Stimulated activated naive CD8-positive, alpha-beta T cell treated with anti-CD3 and anti-CD28 coated beads, Interleukin-15, Interleukin-2, amounts not matched to agents 100 ng/mL and 50 ng/mL, for 24 hours (primary cell): ENCODE measurements around the gene GALC.

Source experiments
- H3K27ac Mint-ChIP-seq: one replicate; pipeline ENCODE4 v1.8.0; 2021; ENCODE audit warnings: mild to moderate bottlenecking, mixed read lengths
- H3K27me3 Mint-ChIP-seq: one replicate; pipeline ENCODE4 v1.8.0; 2021; ENCODE audit warnings: mixed read lengths
- H3K36me3 Mint-ChIP-seq: one replicate; pipeline ENCODE4 v1.8.0; 2021; ENCODE audit warnings: low read depth, mixed read lengths
- H3K4me1 Mint-ChIP-seq: one replicate; pipeline ENCODE4 v1.8.0; 2021; ENCODE audit warnings: low read depth, mixed read lengths
- H3K4me3 Mint-ChIP-seq: one replicate; pipeline ENCODE4 v1.8.0; 2021; ENCODE audit warnings: mild to moderate bottlenecking, mixed read lengths
- H3K9me3 Mint-ChIP-seq: one replicate; pipeline ENCODE4 v1.8.0; 2021; ENCODE audit warnings: mixed read lengths

GALC gene

DNA sequence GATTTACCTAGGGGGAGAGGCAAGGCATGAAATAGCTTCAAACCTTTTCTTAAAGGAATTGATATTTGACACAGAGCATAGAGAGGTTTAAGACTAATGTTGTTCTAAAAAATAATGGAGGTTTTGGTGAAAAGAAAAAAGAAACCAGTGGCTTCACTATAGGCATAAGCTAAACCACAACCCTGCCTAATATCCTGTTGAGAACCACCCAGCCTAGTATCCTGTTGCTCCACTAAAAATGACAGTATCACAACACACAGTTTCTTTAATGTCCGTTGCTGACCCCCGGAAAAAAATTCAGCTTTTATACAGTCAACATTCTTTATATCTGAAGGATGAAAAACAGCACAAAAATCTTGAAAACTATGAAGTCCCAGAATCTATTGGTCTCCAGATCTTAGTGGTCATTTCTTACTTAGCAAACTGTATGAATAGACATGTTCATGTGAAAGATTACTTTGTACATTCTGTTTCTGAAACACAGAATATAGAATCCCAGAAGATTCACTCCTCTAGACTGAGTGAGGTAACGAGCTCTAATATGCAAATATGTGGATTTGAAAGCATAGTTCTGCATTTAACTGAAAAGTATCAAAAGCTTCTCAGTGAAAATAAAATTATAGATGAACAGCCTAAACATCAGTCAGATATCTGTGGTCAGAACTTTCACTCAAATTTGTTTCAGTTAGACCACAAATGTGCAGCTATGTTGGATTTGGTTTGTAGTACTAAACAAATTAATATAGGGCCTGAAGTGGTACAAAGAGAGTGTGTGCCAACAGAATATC is 40.5 kb downstream of the GALC start:
- peaks cover 35% of the 10 kb centered on the region for H3K4me1 Mint-ChIP-seq
- no peaks in the 10 kb centered on the region for H3K27me3 Mint-ChIP-seq
- peaks cover 12% of the 10 kb centered on the region for H3K36me3 Mint-ChIP-seq
- peak overlapping the region; percentile 59 for H3K4me3 Mint-ChIP-seq
- no peaks in the 10 kb centered on the region for H3K9me3 Mint-ChIP-seq
- H3K27ac Mint-ChIP-seq, result peak overlapping the region; percentile 71

DNA sequence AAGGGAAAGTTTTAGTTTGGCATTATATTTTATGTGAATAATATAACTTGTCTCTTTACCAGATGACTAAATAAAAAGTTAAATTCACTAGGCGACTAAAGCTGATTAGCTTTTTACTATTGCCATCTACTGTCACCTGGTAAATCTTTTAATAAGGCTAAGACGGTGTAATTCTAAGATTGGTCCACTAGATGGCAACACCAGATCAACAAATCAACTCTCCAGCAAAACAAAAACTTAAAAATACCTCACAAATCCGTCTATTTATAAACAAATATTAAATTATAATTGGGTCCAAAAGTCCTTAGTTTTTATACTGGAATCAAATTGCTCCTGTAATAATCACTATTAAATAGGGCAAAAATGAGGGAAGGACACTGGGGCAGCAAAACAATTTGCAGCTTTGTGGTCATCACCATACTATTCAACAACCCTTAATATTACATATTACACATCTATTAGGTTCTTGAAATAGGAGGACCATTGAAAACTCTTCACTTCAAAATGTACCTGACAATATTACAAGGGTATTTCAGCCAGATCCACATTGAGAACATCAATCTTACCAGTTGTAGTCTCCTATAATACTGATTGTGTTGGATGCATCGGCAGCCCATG is 47.9 kb downstream of the GALC start:
- Mint-ChIP-seq H3K4me1 (no peaks in the 10 kb centered on the region), H3K4me3 (no peak overlapping the region), H3K27me3 (no peaks in the 10 kb centered on the region), H3K27ac (no peak overlapping the region), H3K9me3 (no peaks in the 10 kb centered on the region), H3K36me3 (peaks cover 31% of the 10 kb centered on the region)

GRCh38 chr14:87940894-87941293 is 52.1 kb downstream of the GALC start:
- Mint-ChIP-seq H3K27me3 (no peaks in the 10 kb centered on the region), H3K4me1 (peaks cover 6% of the 10 kb centered on the region), H3K36me3 (peaks cover 38% of the 10 kb centered on the region), H3K9me3 (no peaks in the 10 kb centered on the region), H3K4me3 (no peak overlapping the region), H3K27ac (no peak overlapping the region)

- Mint-ChIP-seq H3K4me3 (no peak overlapping the region), H3K27ac (no peak overlapping the region), H3K27me3 (no peaks in the 10 kb centered on the region), H3K4me1 (peaks cover 6% of the 10 kb centered on the region), H3K9me3 (no peaks in the 10 kb centered on the region), H3K36me3 (peaks cover 36% of the 10 kb centered on the region)
These were observed 52.6 kb downstream of the GALC start for GRCh38 chr14:87940382-87940781.

GRCh38 chr14:87935886-87936285 is 57.1 kb downstream of the GALC start:
- Mint-ChIP-seq H3K36me3 (peaks cover 46% of the 10 kb centered on the region), H3K9me3 (peaks cover 7% of the 10 kb centered on the region), H3K27me3 (no peaks in the 10 kb centered on the region), H3K4me1 (peaks cover 6% of the 10 kb centered on the region), H3K27ac (no peak overlapping the region), H3K4me3 (no peak overlapping the region)

DNA sequence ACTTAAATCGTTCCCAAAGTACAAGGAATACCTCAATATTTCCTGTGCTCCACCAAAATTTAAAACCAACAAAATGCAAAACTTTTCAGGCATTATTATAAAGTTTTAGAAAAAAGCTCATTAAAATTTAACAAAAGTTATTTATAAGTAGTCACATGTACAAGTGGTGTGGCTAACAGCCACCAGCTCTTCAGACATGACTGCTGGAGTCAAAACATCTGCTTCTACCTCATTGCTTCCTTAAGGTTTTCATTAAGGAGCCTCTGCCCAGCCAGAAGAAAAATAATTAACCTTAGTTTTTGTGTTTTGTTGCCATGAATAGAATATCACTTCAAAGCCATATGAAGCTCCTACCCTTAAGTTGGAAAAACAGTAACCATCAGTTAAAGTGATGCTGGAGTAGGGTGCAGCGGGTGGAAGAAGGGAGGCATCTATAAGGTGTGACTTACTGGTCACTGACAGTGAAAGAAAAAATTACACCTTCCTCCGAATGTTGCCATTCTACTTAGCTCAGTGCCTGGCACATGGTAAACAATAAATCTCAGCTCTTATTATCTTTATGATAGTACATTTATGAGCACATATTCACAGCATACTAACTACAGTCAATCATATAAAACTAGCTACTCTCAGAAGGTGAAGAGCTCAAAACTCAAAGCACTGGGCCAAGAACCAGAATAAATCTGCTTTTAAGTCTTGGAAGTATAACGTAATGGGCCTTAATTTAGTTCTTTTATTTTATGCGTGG is 57.7 kb downstream of the GALC start:
- Mint-ChIP-seq H3K4me3 (no peak overlapping the region), H3K9me3 (peaks cover 7% of the 10 kb centered on the region), H3K36me3 (peaks cover 50% of the 10 kb centered on the region)

DNA sequence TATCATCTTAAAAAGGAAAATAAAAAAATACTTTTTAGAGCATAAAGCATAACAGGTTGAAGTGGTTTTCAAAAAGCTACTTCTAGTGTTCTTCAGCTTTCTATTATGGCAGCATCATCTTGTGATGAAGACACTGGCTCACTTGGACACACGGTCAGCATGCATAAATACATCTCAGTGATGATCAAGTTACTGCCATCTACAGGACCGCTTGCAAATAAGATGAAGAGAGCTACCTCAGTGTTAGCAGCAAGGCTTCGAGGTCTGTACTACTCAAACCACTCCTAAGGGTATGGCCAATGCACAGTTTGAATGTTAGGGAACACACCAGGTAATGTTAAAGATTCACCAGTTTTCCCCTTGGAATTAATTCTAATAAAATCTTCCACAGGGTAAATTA is 58.8 kb downstream of the GALC start:
- Mint-ChIP-seq H3K36me3 (peaks cover 51% of the 10 kb centered on the region), H3K4me1 (peaks cover 6% of the 10 kb centered on the region), H3K27me3 (no peaks in the 10 kb centered on the region), H3K4me3 (no peak overlapping the region), H3K27ac (no peak overlapping the region), H3K9me3 (peaks cover 7% of the 10 kb centered on the region)

More for the DNA sequence above, 57.7 kb downstream of the GALC start:
- Mint-ChIP-seq H3K4me1 (peaks cover 6% of the 10 kb centered on the region), H3K27me3 (no peaks in the 10 kb centered on the region), H3K27ac (no peak overlapping the region)

- H3K27ac Mint-ChIP-seq, result no peak overlapping the region
- H3K27me3 Mint-ChIP-seq, result peaks cover 5% of the 10 kb centered on the region
- no peaks in the 10 kb centered on the region for H3K4me1 Mint-ChIP-seq
- no peak overlapping the region for H3K4me3 Mint-ChIP-seq
- H3K9me3 Mint-ChIP-seq, result peaks cover 20% of the 10 kb centered on the region
- H3K36me3 Mint-ChIP-seq, result no peaks in the 10 kb centered on the region
These were observed 76.1 kb downstream of the GALC start for GRCh38 chr14:87916886-87917275.

DNA sequence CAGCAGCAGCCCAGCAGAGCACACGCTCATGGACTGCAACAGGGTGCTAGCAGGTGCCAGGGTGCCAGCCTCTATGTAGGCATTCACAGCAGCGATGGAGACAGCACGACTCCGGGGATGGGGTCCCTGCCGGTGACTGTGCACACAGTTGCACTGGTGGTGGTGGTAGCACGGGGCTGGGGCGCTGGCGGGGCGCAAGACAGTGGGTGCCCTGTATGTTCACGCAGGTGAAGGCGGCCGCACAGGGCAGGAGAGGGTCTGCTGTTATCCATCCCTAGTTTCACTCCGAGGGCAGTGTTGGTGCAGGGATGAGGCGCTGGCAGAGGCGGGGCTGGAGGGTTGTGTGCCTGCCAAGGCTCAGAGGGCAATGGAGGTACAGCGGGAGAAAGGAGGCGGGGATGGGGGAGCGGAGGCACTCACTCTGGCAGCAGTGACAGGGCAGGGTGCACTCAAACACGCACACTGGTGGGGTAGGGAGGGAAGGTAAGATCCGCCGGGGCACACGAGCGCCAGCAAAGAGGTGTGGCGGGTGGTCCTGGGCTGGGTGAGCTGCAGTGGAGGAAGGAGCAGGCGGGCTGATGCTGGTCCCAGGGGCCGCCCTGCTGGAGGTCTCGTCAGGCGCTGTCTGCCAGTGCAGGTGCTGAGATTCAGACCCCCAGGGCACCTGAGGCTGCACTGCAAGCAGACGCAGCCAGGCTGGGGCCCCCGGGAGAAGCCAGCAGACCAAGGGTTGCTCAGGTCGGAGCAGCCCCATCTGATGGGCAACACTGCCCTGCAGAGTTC is 76.7 kb downstream of the GALC start:
- peaks cover 5% of the 10 kb centered on the region for H3K27me3 Mint-ChIP-seq
- H3K4me1 Mint-ChIP-seq, result no peaks in the 10 kb centered on the region
- peaks cover 26% of the 10 kb centered on the region for H3K9me3 Mint-ChIP-seq
- H3K36me3 Mint-ChIP-seq, result no peaks in the 10 kb centered on the region
- H3K27ac Mint-ChIP-seq, result no peak overlapping the region
- H3K4me3 Mint-ChIP-seq, result no peak overlapping the region

DNA sequence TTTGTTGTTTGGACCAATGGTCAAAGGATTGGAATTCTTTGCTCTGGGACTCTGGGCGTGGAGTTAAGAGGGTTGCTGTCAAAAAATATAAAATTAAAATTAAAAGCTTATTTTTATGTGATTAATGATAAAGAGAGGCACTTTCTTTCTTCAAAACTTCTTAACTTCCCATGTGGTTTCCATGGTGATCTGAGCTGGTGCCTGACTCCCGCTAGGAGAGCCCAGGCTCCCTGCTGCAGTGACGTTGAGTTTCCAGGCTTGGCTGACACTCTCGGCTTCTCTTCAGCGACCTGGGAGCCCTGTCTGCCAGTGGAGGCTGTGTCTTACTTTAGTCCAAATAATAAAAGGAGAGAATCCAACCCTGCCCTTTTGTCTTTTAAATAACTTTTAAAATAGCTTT is 84.4 kb downstream of the GALC start:
- peaks cover 20% of the 10 kb centered on the region for H3K9me3 Mint-ChIP-seq
- no peaks in the 10 kb centered on the region for H3K4me1 Mint-ChIP-seq
- peaks cover under 1% of the 10 kb centered on the region for H3K27me3 Mint-ChIP-seq
- H3K27ac Mint-ChIP-seq, result no peak overlapping the region
- H3K4me3 Mint-ChIP-seq, result no peak overlapping the region
- H3K36me3 Mint-ChIP-seq, result no peaks in the 10 kb centered on the region

- Mint-ChIP-seq H3K27ac (no peak overlapping the region), H3K4me1 (no peaks in the 10 kb centered on the region), H3K36me3 (no peaks in the 10 kb centered on the region), H3K9me3 (no peaks in the 10 kb centered on the region), H3K27me3 (peaks cover 14% of the 10 kb centered on the region), H3K4me3 (no peak overlapping the region)
These were observed 91.3 kb downstream of the GALC start for GRCh38 chr14:87901652-87902051.

DNA sequence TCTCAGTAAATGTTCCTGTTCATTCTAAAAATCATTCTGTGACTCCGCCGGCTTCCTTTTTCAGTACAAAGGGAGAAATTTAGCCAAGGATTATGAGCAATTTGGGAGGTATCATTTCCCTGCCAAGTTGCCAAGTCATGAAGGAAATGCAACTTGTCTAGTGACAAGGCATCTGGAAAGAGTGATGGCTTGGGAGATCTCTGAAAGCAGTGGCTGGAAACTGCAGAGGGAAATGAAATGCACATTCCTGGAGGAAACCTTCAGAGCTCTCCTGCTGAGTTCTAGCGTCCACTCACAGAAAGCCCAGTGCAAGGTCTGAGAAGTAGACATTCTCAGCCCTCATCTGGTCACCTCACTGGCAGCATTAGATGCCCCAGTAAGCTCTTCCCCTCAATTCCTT is 91.7 kb downstream of the GALC start:
- Mint-ChIP-seq H3K36me3 (no peaks in the 10 kb centered on the region), H3K27me3 (peaks cover 17% of the 10 kb centered on the region), H3K4me1 (no peaks in the 10 kb centered on the region), H3K27ac (no peak overlapping the region), H3K9me3 (no peaks in the 10 kb centered on the region), H3K4me3 (no peak overlapping the region)

DNA sequence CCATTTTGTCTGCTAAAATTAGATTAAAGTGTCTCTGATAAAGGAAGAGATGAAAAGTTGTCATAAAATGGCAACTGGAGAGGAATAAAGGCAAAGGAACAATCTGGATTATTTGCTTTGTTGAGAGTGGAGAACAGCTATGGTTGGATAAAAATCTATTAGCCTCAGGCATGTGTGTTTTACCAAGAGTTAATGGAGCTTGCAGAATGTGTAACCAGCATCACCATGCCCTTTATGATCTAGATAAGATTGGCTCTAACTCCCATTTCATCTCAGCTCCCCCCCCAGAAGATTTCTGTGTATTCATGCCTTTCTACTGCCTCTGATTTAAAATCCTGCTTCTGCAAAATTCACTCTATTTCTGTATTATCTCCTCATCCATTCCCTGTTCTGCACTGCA is 93.8 kb downstream of the GALC start:
- Mint-ChIP-seq H3K9me3 (no peaks in the 10 kb centered on the region), H3K4me3 (no peak overlapping the region), H3K27ac (no peak overlapping the region), H3K36me3 (no peaks in the 10 kb centered on the region), H3K27me3 (peaks cover 17% of the 10 kb centered on the region), H3K4me1 (no peaks in the 10 kb centered on the region)

- no peak overlapping the region for H3K4me3 Mint-ChIP-seq
- H3K9me3 Mint-ChIP-seq, result no peaks in the 10 kb centered on the region
- no peaks in the 10 kb centered on the region for H3K36me3 Mint-ChIP-seq
- peaks cover 17% of the 10 kb centered on the region for H3K27me3 Mint-ChIP-seq
- no peaks in the 10 kb centered on the region for H3K4me1 Mint-ChIP-seq
- H3K27ac Mint-ChIP-seq, result no peak overlapping the region
These were observed 94.7 kb downstream of the GALC start for GRCh38 chr14:87898301-87898700.
